ENCODE data around the gene TXNL4A. TPM values are rescaled to one million over a fixed set of nuclear protein-coding genes. Genes with fewer than 3 reads are reported as not detected.
"Not testable (repeated sequence)": the region's sequence is repeated elsewhere in the genome, so short reads cannot be mapped to it uniquely, and the experiment has no call there.

TXNL4A gene
- total RNA-seq, 5 donors from 2014 or later (not counting 1 experiment from before 2014, with no cell fraction given) = 61.2 to 77.8 (median 72.7) TPM

- ATAC-seq (replicated peaks in 1 of 4) = no peak
- WGBS (ENCODE audit: insufficient coverage) = 89% methylated on average over 5 of the region's 5 CpGs
- no peaks in the 10 kb centered on the region for H3K4me1 Mint-ChIP-seq
Measured at GRCh38 chr18:80002468-80002867, 14.1 kb upstream of the TXNL4A start.

GRCh38 chr18:80000877-80001276 lies 12.5 kb upstream of the TXNL4A start:
- no peak overlapping the region for H3K27ac ChIP-seq (ENCODE audit: low read length)
- no peaks in the 10 kb centered on the region for H3K36me3 ChIP-seq (ENCODE audit: control insufficient read depth in 2 of 2, extremely low read depth in 1 of 2, insufficient read depth in 1 of 2, low read length in 1 of 2)
- Mint-ChIP-seq H3K27ac (no peak overlapping the region), H3K9me3 (peaks cover 8 to 13% (median 11%) of the 10 kb centered on the region in 3 donors), H3K27me3 (no peaks in the 10 kb centered on the region), H3K4me1 (no peaks in the 10 kb centered on the region), H3K36me3 (peaks cover 8% of the 10 kb centered on the region), H3K4me3 (no peak overlapping the region)
- DNase-seq = no peak
- ATAC-seq (replicated peaks in 1 of 4) = no peak
- no peak overlapping the region for H3K4me3 ChIP-seq (ENCODE audit: control insufficient read depth in 1 of 2, extremely low read depth in 1 of 2, low read length in 1 of 2)
- 88% methylated on average over 2 of the region's 3 CpGs for WGBS (ENCODE audit: insufficient coverage)
- H3K27me3 ChIP-seq (replicated peaks in 1 of 2; ENCODE audit: control insufficient read depth in 2 of 2, extremely low read depth in 1 of 2, insufficient read depth in 2 of 2, low read length in 1 of 2) = peaks cover 0 to 3% of the 10 kb centered on the region in 2 experiments
- CTCF ChIA-PET = no interaction called here
- no peaks in the 10 kb centered on the region for H3K4me1 ChIP-seq (ENCODE audit: control insufficient read depth in 1 of 2, extremely low read depth in 1 of 2, insufficient read depth in 2 of 2, low read length in 2 of 2)
- H3K9me3 ChIP-seq = no peaks in the 10 kb centered on the region
- POLR2A ChIA-PET = no interaction called here

More at GRCh38 chr18:80002468-80002867, 14.1 kb upstream of the TXNL4A start:
- Histone ChIP-seq H3K9me3 (no peaks in the 10 kb centered on the region), H3K27ac (ENCODE audit: low read length) (no peak overlapping the region), H3K4me1 (ENCODE audit: control insufficient read depth in 1 of 2, extremely low read depth in 1 of 2, insufficient read depth in 2 of 2, low read length in 2 of 2) (no peaks in the 10 kb centered on the region), H3K4me3 (ENCODE audit: control insufficient read depth in 1 of 2, extremely low read depth in 1 of 2, low read length in 1 of 2) (no peak overlapping the region), H3K27me3 (replicated peaks in 1 of 2; ENCODE audit: control insufficient read depth in 2 of 2, extremely low read depth in 1 of 2, insufficient read depth in 2 of 2, low read length in 1 of 2) (peaks cover 0 to 3% of the 10 kb centered on the region in 2 experiments), H3K36me3 (ENCODE audit: control insufficient read depth in 2 of 2, extremely low read depth in 1 of 2, insufficient read depth in 1 of 2, low read length in 1 of 2) (no peaks in the 10 kb centered on the region)
- no peak overlapping the region for H3K27ac Mint-ChIP-seq
- ChIA-PET CTCF (no interaction called here), POLR2A (interaction anchor here in 1 of 2 donors (0.5 kb wide), 1 partner anchor 159 kb away, joined by 9 read pairs; no protein-coding TSS in a partner anchor)
- peaks cover 8 to 13% (median 11%) of the 10 kb centered on the region in 3 donors for H3K9me3 Mint-ChIP-seq
- DNase-seq = no peak
- H3K4me3 Mint-ChIP-seq = no peak overlapping the region
- H3K27me3 Mint-ChIP-seq = no peaks in the 10 kb centered on the region
- peaks cover 8% of the 10 kb centered on the region for H3K36me3 Mint-ChIP-seq

- not testable (repeated sequence) for H3K4me3 Mint-ChIP-seq
Measured at GRCh38 chr18:79999701-80000100, 11.3 kb upstream of the TXNL4A start.

GRCh38 chr18:79991494-79991893 lies 3.1 kb upstream of the TXNL4A start:
- Mint-ChIP-seq H3K27me3 (no peaks in the 10 kb centered on the region), H3K27ac (no peak overlapping the region), H3K4me3 (no peak overlapping the region), H3K36me3 (peaks cover 6% of the 10 kb centered on the region), H3K4me1 (peaks cover 12 to 18% (median 17%) of the 10 kb centered on the region in 3 donors), H3K9me3 (no peaks in the 10 kb centered on the region)
- Histone ChIP-seq H3K9me3 (no peaks in the 10 kb centered on the region), H3K27me3 (replicated peaks in 1 of 2; ENCODE audit: control insufficient read depth in 2 of 2, extremely low read depth in 1 of 2, insufficient read depth in 2 of 2, low read length in 1 of 2) (no peaks in the 10 kb centered on the region), H3K27ac (ENCODE audit: low read length) (no peak overlapping the region), H3K4me3 (ENCODE audit: control insufficient read depth in 1 of 2, extremely low read depth in 1 of 2, low read length in 1 of 2) (no peak overlapping the region), H3K4me1 (ENCODE audit: control insufficient read depth in 1 of 2, extremely low read depth in 1 of 2, insufficient read depth in 2 of 2, low read length in 2 of 2) (peaks cover 12 to 13% of the 10 kb centered on the region in 2 experiments), H3K36me3 (ENCODE audit: control insufficient read depth in 2 of 2, extremely low read depth in 1 of 2, insufficient read depth in 1 of 2, low read length in 1 of 2) (no peaks in the 10 kb centered on the region)
- ChIA-PET CTCF (no interaction called here), POLR2A (no interaction called here)
- ATAC-seq (replicated peaks in 1 of 4) (no peak), DNase-seq (no peak)
- 84% methylated on average over 2 of the region's 2 CpGs for WGBS (ENCODE audit: insufficient coverage)

More at GRCh38 chr18:79999701-80000100, 11.3 kb upstream of the TXNL4A start:
- not testable (repeated sequence) for DNase-seq; H3K27ac ChIP-seq (ENCODE audit: low read length); H3K27me3 ChIP-seq (replicated peaks in 1 of 2; ENCODE audit: control insufficient read depth in 2 of 2, extremely low read depth in 1 of 2, insufficient read depth in 2 of 2, low read length in 1 of 2); H3K27ac Mint-ChIP-seq; H3K36me3 ChIP-seq (ENCODE audit: control insufficient read depth in 2 of 2, extremely low read depth in 1 of 2, insufficient read depth in 1 of 2, low read length in 1 of 2); H3K4me1 ChIP-seq (ENCODE audit: control insufficient read depth in 1 of 2, extremely low read depth in 1 of 2, insufficient read depth in 2 of 2, low read length in 2 of 2); H3K27me3 Mint-ChIP-seq; H3K4me3 ChIP-seq (ENCODE audit: control insufficient read depth in 1 of 2, extremely low read depth in 1 of 2, low read length in 1 of 2); H3K36me3 Mint-ChIP-seq; H3K9me3 ChIP-seq; ATAC-seq (replicated peaks in 1 of 4); H3K4me1 Mint-ChIP-seq
- CTCF ChIA-PET = interaction anchor here in 1 of 2 donors (0.6 kb wide), 1 partner anchor 10 kb away, joined by 3 read pairs; no protein-coding TSS in a partner anchor
- WGBS (ENCODE audit: insufficient coverage) = 80% methylated on average over 1 of the region's 2 CpGs
- H3K9me3 Mint-ChIP-seq = peaks cover 8 to 13% (median 11%) of the 10 kb centered on the region in 3 donors
- POLR2A ChIA-PET = interaction anchor here in 1 of 2 donors (0.7 kb wide), 1 partner anchor 31 kb away, joined by 14 read pairs; no protein-coding TSS in a partner anchor

- Mint-ChIP-seq H3K27ac (peak overlapping the region; percentile 91 to 93), H3K4me1 (peaks cover 33 to 40% (median 37%) of the 10 kb centered on the region in 3 donors), H3K36me3 (peaks cover 16% of the 10 kb centered on the region), H3K9me3 (no peaks in the 10 kb centered on the region), H3K27me3 (no peaks in the 10 kb centered on the region), H3K4me3 (peak overlapping the region; percentile 86 to 90 (median 89))
- no peak for DNase-seq
- POLR2A ChIA-PET = interaction anchor here in 1 of 2 donors (0.6 kb wide), 1 partner anchor 507 kb away, joined by 5 read pairs; no protein-coding TSS in a partner anchor
- WGBS (ENCODE audit: insufficient coverage) = 71% methylated on average over 10 of the region's 14 CpGs
- peaks cover 14 to 25% of the 10 kb centered on the region in 2 experiments for H3K4me1 ChIP-seq (ENCODE audit: control insufficient read depth in 1 of 2, extremely low read depth in 1 of 2, insufficient read depth in 2 of 2, low read length in 2 of 2)
- H3K36me3 ChIP-seq (ENCODE audit: control insufficient read depth in 2 of 2, extremely low read depth in 1 of 2, insufficient read depth in 1 of 2, low read length in 1 of 2) = peaks cover 0 to 4% of the 10 kb centered on the region in 2 donors
- H3K9me3 ChIP-seq = no peaks in the 10 kb centered on the region
- peak overlapping the region; percentile 88 for H3K27ac ChIP-seq (ENCODE audit: low read length)
- CTCF ChIA-PET = interaction anchor here in 1 of 2 donors (0.5 to 0.7 kb wide), 2 partner anchors 10 to 919 kb away, joined by 3 read pairs; no protein-coding TSS in a partner anchor
- peak overlapping the region; percentile 78 to 88 for H3K4me3 ChIP-seq (ENCODE audit: control insufficient read depth in 1 of 2, extremely low read depth in 1 of 2, low read length in 1 of 2)
- no peak for ATAC-seq (replicated peaks in 1 of 4)
- H3K27me3 ChIP-seq (replicated peaks in 1 of 2; ENCODE audit: control insufficient read depth in 2 of 2, extremely low read depth in 1 of 2, insufficient read depth in 2 of 2, low read length in 1 of 2) = no peaks in the 10 kb centered on the region
Measured at GRCh38 chr18:79989195-79989497, 783 bp upstream of the TXNL4A start.

GRCh38 chr18:79988071-79988450 lies 302 bp downstream of the TXNL4A start:
- Mint-ChIP-seq H3K36me3 (peaks cover 16% of the 10 kb centered on the region), H3K9me3 (no peaks in the 10 kb centered on the region), H3K27me3 (no peaks in the 10 kb centered on the region), H3K4me1 (peaks cover 44 to 51% (median 47%) of the 10 kb centered on the region in 3 donors), H3K4me3 (peak overlapping the region; percentile 86 to 88 (median 87)), H3K27ac (peak overlapping the region; percentile 74 to 82)
- Histone ChIP-seq H3K27ac (ENCODE audit: low read length) (peak overlapping the region; percentile 80), H3K27me3 (replicated peaks in 1 of 2; ENCODE audit: control insufficient read depth in 2 of 2, extremely low read depth in 1 of 2, insufficient read depth in 2 of 2, low read length in 1 of 2) (no peaks in the 10 kb centered on the region), H3K4me3 (ENCODE audit: control insufficient read depth in 1 of 2, extremely low read depth in 1 of 2, low read length in 1 of 2) (peak overlapping the region; percentile 78 to 88), H3K9me3 (no peaks in the 10 kb centered on the region), H3K4me1 (ENCODE audit: control insufficient read depth in 1 of 2, extremely low read depth in 1 of 2, insufficient read depth in 2 of 2, low read length in 2 of 2) (peaks cover 14 to 33% of the 10 kb centered on the region in 2 experiments), H3K36me3 (ENCODE audit: control insufficient read depth in 2 of 2, extremely low read depth in 1 of 2, insufficient read depth in 1 of 2, low read length in 1 of 2) (peaks cover 0 to 4% of the 10 kb centered on the region in 2 donors)
- WGBS (ENCODE audit: insufficient coverage) = under 1% methylated on average over 48 of the region's 48 CpGs
- DNase-seq (peak in 33 of 35 experiments; percentile 25 to 76 (median 57)), ATAC-seq (replicated peaks in 1 of 4) (peak; percentile 73 to 79 (median 76))
- POLR2A ChIA-PET = no interaction called here
- CTCF ChIA-PET = interaction anchor here (0.7 to 1.6 kb wide), 3 partner anchors 21 to 46 kb away, joined by 3 to 9 read pairs (median 4); partner anchors contain the start of genes RBFA (in 1 of the 2) and SLC66A2 (in 1 of the 2)
